Stimulated activated CD8-positive, alpha-beta memory T cell treated with anti-CD3 and anti-CD28 coated beads, Interleukin-12 subunit alpha, Interleukin-12 subunit beta, amount 100 ng/mL, for 1 hour (primary cell): ENCODE results near the gene GIT2.
"Not testable (repeated sequence)": the region's sequence is repeated elsewhere in the genome, so short reads cannot be mapped to it uniquely, and the experiment has no call there.

ENCODE experiments used
- DNase-seq: peaks from one replicate; pipeline ENCODE4 v3.0.0-alpha.2; 2020; ENCODE audit warnings: low read depth

GIT2 gene

GRCh38 chr12:110004598-110004997 lies 8.4 kb upstream of the GIT2 start:
- no peak for DNase-seq

GRCh38 chr12:110002676-110003515 lies 6.7 kb upstream of the GIT2 start:
- no peak for DNase-seq

DNA sequence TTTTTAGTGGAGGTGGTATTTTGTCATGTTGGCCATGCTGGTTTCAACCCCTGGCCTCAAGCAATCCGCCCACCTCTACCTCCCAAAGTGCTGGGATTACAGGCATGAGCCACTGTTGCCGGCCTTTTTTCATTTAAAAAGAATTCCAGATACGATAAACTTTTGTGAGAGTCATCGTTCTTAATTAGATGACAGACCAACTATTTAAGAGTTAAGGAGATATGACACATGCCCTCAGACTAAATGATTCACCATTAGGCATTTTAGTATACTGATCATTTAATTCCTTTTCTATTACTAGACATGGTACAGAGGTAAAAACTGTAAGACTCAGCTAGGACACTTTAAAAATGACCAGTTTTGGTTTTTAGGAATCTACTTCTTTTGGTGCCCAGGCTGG lies 5.4 kb upstream of the GIT2 start:
- DNase-seq: no peak

- no peak for DNase-seq
Measured at GRCh38 chr12:109999983-110000505, 3.9 kb upstream of the GIT2 start.

DNA sequence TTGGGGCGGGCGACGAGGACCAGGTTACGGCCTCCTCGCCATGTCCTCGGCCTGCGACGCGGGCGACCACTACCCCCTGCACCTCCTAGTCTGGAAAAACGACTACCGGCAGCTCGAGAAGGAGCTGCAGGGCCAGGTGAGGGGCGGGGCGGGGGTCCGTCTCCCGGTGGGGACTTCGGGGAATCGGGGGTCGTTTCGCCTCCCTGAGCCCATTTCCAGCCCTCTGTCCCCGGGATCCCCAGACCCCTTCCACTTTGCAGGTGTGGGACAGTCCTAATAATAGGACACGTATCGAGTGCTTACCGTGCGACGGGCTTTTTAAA lies 3.4 kb upstream of the GIT2 start:
- no peak for DNase-seq

DNA sequence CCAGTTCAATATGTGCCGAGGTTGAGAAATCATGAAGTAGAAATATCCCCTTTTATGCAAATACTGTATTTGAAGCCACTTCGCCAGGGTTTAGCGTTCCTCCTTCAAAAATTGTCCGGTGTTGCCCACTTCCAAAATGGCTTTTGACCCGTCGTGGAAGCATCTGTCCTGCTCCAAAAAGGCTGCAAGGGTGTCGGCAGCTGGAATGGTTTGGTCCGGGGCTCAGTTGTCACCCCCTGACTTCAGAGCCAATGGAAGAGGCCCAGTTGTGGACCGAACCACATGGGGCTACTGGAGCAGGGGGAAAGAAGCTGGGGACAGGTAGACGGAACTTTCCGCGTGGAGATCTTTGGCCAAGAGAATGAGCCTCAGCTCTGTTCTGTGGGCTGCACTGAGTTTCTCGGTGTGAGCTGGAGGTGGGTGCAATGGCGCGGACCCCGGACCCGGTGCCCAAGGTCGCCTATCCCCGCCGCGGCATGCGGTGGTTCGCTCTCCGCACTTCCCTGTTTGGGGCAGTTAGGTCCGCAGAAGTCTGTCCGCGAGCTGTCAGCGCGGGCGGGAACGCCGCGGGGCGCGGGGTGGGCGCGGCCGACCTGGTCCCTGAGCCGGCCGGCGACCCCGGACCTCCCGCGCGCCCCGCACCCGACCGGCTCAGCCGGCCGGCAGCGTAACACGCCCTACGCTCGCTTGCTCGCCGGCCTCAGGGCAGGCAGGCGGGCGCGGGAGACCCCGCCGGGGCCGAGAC lies 2.9 kb upstream of the GIT2 start, which contains the start of gene ANKRD13A:
Gene ANKRD13A (plus strand): TSS at position 527 of the 745 bp plus-strand sequence. CDS start 259 bp downstream, outside the sequence.
- peak; percentile 70 for DNase-seq

DNA sequence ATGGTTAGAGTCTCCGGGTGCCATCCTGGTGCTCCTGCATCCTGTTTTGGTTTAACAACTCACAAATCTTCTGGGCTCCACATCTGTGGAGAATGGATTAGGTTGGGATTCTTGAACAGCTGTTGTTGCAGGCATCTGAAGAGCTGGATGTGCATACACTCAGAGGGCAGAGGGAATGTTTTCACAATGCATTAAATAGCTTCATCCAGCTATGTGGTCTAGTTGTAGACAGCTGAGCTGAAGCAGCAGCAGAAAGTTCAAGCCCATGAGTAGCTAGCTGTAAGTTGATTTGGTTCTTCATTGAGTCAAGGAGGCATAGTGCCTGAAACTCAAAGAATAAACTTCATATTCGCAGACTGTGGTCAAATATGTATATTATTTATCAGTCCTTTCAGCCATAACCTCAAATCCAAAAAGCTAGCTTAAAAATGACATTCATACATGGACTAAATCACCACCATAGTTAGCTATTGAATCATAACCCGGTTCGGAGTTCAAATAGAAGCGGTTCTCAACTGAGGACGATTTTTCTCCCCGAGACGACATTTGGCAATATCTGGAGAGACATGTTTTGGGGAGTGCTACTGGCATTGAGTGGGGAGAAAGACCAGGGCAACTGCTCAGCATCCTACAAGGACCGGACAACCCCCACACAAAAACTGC lies 2.2 kb upstream of the GIT2 start:
- no peak for DNase-seq

DNA sequence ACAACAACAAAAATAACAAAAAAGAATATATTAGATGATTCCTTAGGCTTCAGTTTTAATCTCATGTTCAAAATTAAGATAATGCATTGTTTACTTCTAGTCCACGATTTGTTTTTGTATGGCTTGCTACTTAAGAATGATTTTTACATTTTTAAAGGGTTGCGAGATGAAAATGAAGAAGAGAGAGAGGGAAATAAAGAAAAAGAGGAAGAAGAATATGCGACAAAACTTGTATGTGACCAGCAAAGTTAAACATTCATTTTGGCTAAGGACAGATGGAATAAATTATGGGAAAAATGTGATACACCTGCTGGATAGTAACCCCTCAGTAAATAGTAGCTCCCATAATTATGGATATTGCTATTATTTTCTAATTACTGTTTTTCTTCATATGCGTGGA lies 1.2 kb upstream of the GIT2 start:
- DNase-seq: no peak

- DNase-seq: no peak
Measured at GRCh38 chr12:109996483-109996853, 300 bp upstream of the GIT2 start.

- no peak for DNase-seq
Measured at GRCh38 chr12:109995361-109995685, 845 bp downstream of the GIT2 start.

GRCh38 chr12:109994401-109995175 lies 1.6 kb downstream of the GIT2 start:
- no peak for DNase-seq

DNA sequence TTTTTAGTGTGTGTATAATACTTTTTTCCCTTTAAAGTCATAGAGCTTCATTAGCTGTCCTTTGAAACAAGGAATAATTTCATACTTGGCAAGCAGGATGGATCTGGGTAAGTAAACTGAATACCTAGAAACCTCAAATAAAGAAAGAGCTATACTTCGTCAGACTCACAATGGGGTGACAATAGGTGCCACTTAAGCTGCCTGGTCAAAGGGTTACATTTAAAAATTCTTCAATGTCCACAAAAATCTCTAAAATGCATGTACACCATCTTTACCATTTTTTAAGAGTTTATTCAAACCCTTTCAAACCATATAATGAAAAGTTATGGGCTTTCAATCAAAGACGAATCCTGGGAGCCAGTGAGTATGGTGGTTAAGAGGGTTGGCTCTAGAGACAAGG lies 3.1 kb downstream of the GIT2 start:
- DNase-seq: no peak

GRCh38 chr12:109991586-109991985 lies 4.6 kb downstream of the GIT2 start:
- DNase-seq: no peak

DNA sequence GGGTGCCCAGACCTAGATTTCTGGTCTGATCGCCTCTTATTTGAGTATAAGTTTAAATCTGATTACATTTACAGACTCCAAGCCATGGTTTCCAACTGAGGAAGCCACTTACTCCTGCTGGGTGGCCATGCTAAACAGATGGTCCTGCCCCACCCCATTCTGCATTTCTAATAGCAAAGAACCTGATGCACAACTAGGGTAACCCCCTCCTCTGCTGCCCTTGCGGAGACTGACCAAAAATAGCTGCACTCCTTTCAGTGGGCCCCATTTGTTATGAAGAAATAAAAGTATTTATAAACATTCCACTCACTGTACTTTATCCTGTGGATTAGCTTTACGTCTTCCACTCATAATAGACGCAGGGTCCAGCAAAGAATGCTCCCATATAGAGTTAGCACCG lies 6.8 kb downstream of the GIT2 start:
- DNase-seq: no peak

GRCh38 chr12:109988903-109989302 lies 7.3 kb downstream of the GIT2 start:
- no peak for DNase-seq

DNA sequence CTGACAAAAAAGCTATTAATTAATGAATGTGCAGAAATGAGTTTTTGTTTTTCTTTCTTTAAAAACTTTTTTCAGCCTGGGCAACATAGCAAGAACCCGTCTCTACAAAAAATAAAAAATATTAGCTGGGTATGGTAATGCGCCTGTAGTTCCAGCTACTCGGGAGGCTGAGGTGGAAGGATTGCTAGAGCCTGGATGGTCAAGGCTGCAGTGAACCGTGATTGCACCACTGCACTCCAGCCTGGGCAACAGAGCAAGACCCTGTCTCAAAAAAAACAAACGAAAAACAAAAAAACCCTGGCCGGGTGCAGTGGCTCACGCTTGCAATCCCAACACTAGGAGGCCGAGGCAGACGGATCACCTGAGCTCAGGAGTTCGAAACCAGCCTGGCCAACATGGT lies 7.9 kb downstream of the GIT2 start:
- DNase-seq: no peak

DNA sequence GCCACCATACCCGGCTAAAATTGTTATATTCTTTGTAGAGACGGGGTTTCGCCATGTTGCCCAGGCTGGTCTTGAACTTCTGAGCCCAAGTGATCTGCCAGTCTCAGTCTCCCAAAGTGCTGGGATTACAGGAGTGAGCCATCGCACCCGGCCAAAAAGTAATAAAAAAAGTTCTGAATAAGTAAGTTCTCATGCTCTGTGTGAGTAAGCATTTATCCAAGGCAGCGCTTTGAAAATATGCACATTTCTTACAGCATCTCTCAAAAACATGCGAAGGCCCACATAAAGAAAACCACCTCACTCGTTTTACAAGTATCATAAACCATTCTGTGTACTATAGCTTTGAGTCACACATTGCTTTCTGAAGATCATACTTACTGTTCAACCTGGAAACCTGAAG lies 8.6 kb downstream of the GIT2 start:
- DNase-seq: no peak

GRCh38 chr12:109986236-109986635 lies 9.9 kb downstream of the GIT2 start:
- DNase-seq: not testable (repeated sequence)

- DNase-seq: no peak
Measured at GRCh38 chr12:109983432-109984142, 12.6 kb downstream of the GIT2 start.

GRCh38 chr12:109982210-109982609 lies 14.0 kb downstream of the GIT2 start:
- no peak for DNase-seq

GRCh38 chr12:109981311-109981710 lies 14.9 kb downstream of the GIT2 start:
- DNase-seq: no peak

DNA sequence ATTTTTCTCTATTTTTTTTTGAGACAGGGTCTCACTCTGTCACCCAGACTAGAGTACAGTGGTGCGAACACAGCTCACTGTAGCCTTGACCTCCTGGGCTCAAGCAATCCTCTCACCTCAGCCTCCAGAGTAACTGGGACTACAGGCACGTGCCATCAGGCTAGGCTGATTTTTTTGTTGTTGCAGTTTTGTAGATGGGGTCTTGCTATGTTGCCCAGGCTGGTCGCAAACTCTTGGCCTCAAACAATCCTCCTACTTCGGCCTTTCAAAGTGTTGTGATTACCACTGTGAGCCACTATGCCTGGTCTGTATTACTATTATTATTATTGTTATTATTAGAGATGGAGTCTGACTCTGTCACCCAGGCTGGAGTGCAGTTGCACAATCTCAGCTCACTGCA lies 23.3 kb downstream of the GIT2 start:
- no peak for DNase-seq
